GM19372 (cell line): Measurements from ENCODE around the gene MLKL.
A peak's percentile ranks its signal among the peaks of the same experiment; 100 is the strongest.

Experiments used
- ATAC-seq: cut with Tn5 transposase; IDR thresholded peaks from one replicate; pipeline ENCODE4 v1.9.1; 2021; ENCODE audit warnings: mild to moderate bottlenecking, low read depth, moderate library complexity; ENCODE audit not compliant: unreplicated experiment

Gene MLKL

GRCh38 chr16:74700438-74701225 is at the start of gene MLKL:
Gene MLKL (minus strand): TSS chr16:74700862. CDS start chr16:74695757, 5,105 bp downstream.
- ATAC-seq = peak; percentile 47

- no peak for ATAC-seq
These were observed 48.8 kb upstream of the MLKL start for GRCh38 chr16:74749291-74750055.

GRCh38 chr16:74748616-74749026 is 48.0 kb upstream of the MLKL start:
- ATAC-seq = no peak

- no peak for ATAC-seq
These were observed 47.3 kb upstream of the MLKL start for GRCh38 chr16:74747716-74748615.

GRCh38 chr16:74745926-74746325 is 45.3 kb upstream of the MLKL start:
- no peak for ATAC-seq

- no peak for ATAC-seq
These were observed 44.5 kb upstream of the MLKL start for GRCh38 chr16:74745109-74745615.

GRCh38 chr16:74744566-74744965 is 43.9 kb upstream of the MLKL start:
- ATAC-seq = no peak

- ATAC-seq = no peak
These were observed 43.1 kb upstream of the MLKL start for GRCh38 chr16:74743668-74744299.

GRCh38 chr16:74743045-74743667 is 42.5 kb upstream of the MLKL start:
- no peak for ATAC-seq

GRCh38 chr16:74742051-74742481 is 41.4 kb upstream of the MLKL start:
- ATAC-seq = no peak

GRCh38 chr16:74740795-74741304 is 40.2 kb upstream of the MLKL start:
- ATAC-seq = no peak

- ATAC-seq = no peak
These were observed 38.6 kb upstream of the MLKL start for GRCh38 chr16:74739275-74739674.

- no peak for ATAC-seq
These were observed 38.2 kb upstream of the MLKL start for GRCh38 chr16:74738816-74739215.

- ATAC-seq = no peak
These were observed 37.5 kb upstream of the MLKL start for GRCh38 chr16:74738113-74738541.

GRCh38 chr16:74737521-74737920 is 36.9 kb upstream of the MLKL start:
- no peak for ATAC-seq

- no peak for ATAC-seq
These were observed 36.0 kb upstream of the MLKL start for GRCh38 chr16:74736531-74737157.

GRCh38 chr16:74735554-74735953 is 34.9 kb upstream of the MLKL start:
- no peak for ATAC-seq

GRCh38 chr16:74735162-74735452 is 34.4 kb upstream of the MLKL start:
- no peak for ATAC-seq
